Urothelium cell line (cell line): ENCODE measurements around the gene LRRK2.
"Not testable (repeated sequence)": the region's sequence is repeated elsewhere in the genome, so short reads cannot be mapped to it uniquely, and the experiment has no call there.

ENCODE experiments used
- DNase-seq: peaks from one replicate; pipeline ENCODE4 v3.0.0; 2011; ENCODE audit warnings: low spot score, mixed read lengths
- FAIRE-seq: peaks from 2 replicates; lab custom pipeline; 2011; peaks lifted over from hg19 to GRCh38; lab: Jason Lieb, UNC

The LRRK2 gene

DNA sequence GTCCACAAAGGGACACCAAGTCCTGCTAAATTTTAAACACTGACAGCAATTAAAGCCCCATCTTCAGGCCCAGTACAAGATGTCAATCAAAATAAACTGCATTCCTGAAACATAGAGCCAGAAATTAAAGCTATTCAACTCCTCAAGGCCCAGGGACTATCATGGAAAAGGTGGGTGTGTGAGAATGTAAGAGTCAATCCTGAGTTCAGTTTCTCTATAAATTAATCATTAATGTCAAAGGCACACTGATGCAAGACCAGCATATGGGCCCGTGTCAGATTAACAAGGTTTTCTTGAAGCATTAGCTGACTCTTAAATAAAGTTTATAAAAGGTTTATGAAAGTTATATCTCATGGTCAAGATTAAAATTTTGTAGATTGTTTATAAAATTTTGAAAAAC lies 13.6 kb upstream of the LRRK2 start:
- DNase-seq, FAIRE-seq: not testable (repeated sequence)

DNA sequence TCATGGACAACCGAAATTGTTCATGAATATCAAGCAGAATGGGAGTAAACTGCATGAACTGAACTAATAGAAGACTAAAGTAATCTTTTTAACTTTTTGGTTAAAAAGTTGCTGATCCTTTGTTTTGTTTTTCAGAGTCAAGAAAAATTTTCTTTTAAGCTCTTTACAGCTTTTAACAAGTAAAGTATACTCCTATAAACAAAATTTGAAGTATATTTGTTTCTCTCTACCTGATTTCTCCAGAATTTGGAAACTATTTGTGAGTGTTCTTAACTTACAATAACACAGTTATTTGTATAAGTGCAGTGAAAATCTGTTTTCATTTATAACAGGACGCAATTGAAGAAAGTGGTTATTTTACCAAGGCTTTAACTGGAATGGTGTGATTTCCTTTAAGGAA lies 12.2 kb upstream of the LRRK2 start:
- FAIRE-seq: no peak
- no peak for DNase-seq

DNA sequence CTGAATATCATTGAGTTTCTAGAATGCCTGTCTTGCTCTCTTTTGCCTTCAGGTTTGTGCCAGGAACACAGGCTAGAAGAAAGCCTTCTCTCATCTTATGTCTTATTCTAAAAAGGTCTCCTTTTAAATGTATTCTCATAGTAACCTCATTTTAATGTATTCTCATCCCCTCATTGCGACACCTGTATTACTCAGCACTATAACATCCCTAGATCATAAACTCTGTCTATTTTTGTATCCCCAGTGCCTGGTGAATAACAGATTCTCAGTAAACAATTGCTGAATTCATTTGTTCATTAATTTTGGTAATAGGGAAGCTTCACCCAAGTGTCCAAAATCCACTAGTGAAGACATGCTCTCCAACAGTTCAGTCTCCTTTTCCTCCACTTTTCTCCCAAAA lies 8.8 kb upstream of the LRRK2 start:
- no peak for FAIRE-seq
- no peak for DNase-seq

DNA sequence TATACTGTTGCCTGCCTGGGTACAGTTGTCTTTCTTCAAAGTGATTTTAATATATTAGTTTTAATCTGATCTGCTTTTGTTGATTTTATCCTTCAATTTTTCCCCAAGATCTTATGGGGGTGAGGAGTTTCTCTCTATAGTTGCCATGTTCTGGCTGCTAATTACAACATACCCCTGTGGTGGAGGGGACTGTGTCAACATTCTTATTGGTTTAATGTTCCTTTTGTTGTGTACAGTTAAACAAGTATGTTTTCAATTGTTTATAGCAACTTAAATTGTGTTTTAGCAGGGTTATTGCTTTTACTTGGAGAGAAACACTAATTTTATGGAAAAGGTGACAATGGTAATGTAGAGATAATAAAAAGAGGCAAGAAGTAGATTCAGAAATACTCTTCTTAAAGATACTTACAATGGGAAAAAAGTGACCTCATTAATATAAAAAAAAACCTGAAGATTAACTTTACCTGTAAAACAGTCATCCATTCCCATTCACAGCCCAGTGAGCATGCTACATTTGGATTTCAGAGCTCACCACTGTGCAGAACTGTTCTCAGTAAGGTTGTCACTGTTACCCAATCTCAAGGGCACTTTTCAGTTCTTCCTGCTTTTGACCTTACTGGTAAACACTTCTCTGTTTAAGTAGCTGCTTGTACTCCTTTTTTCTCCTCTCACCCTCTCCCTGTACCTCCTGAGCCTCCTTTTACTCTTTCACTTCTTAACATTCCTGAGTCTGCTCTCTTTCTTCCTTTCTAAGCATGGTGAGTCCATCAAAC lies 8.1 kb upstream of the LRRK2 start:
- no peak for DNase-seq
- no peak for FAIRE-seq

DNA sequence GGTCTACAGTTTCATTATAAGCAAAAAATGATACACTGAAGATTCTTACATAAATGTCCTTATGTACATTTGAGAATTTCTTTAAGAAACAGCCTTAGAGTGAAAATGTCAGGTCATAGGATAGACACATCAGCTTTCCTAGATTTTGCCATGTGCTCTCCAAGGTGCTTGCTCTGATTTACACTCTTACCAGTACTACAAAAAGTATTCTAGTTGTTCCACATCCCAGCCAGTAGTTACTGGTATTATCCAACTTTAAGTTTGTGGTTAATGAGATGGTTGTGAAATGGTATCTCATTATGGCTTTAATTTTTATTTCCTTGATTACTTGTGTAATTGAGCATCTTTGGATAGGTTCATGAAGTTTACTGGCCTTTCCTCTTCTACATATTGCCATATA lies 5.0 kb upstream of the LRRK2 start:
- FAIRE-seq (no peak), DNase-seq (no peak)

DNA sequence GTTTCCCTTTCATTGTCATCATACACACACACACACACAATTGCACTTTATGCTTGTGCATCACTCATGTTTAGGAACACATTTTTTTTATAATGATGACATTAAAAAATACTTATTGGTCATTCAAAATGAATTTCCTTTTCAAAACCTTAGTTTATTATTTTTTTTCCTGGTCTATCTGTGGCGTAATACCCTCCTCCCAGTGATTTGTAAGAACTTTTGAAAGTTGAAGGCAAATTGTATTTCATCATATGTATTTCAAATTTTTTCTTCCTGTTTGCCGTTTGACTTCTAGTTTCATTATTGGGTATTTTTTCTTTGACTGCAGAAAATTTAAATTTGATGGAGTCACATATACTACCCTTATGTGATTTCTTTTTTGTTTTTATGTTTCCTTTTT lies 2.5 kb upstream of the LRRK2 start:
- DNase-seq (no peak), FAIRE-seq (no peak)

DNA sequence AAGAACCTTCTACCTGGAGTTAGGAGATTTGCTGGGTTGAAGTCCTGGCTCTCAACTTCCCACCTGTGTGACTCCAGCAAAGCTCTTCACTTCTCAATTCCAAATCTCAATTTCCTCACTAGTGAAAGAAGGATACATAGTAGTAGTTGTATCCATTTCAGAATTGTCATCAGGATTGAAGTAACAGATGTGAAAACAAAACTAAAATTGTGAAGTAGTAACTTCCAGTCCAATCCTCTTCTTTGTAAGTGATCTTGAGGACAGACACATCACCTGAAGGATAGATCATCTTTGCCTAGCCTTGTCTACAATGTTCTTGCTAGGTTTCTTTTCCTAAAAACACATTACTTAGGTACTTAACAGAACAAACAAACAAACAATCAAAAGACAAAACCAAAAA lies 1.2 kb upstream of the LRRK2 start:
- DNase-seq: no peak
- no peak for FAIRE-seq

DNA sequence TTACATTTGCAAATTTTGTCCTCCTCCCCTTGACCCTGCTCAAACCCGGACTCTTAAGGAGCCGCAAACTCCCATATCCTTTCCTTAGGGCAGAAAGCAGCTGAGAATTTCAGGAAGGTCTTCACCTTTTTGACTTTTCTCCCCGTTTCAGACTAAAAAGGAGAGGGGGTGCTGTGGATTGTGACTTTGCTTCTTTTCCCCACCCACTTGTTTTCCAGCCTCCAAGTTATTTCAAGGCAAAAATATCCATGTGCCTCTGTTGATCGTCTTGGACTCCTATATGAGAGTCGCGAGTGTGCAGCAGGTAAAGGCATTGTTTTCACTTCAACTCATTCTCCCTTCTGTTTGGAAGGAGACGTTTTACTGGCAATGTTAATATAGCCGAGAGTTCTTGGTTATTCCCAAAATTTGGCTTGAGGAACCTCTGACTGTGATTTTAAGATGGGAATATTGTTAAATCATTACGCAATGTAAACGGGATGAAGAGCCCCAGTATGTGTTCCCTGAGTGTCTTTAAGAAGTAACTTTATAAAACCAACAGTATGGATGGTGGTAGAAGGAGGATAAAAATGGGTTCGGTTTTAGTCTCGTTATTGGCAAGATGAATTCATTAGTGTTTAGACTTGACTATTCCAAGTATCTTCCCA lies 663 bp downstream of the LRRK2 start:
- FAIRE-seq (no peak), DNase-seq (peak; percentile 13)

DNA sequence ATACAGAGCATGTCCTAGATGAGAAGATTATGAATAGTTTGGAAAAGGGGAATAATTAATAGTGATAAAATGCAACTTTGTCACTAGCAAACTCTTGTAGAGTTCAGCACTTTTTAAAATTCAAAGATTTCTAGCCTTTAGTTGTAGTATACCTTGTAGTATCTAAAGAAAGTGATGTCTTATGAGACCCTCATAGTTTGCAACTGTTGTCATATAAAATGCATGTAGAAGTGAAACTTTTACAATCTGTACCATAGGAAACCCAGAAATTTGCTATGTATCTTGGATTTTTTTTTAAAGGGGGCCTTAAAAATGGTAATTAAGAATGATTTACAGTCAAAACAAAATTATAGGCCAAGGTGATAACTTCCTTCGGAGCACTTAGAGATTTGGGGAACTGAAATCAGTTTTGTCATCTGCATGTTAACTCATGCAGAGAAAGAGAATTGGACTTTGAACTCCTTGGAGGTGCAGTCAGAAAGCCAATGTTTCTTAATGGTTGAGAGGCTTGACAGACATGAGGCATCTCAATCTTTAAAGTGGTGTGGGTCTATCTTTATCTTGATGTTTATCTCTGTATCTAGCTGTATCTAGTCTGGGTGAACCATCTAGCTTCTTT lies 1.3 kb downstream of the LRRK2 start:
- no peak for DNase-seq
- no peak for FAIRE-seq

DNA sequence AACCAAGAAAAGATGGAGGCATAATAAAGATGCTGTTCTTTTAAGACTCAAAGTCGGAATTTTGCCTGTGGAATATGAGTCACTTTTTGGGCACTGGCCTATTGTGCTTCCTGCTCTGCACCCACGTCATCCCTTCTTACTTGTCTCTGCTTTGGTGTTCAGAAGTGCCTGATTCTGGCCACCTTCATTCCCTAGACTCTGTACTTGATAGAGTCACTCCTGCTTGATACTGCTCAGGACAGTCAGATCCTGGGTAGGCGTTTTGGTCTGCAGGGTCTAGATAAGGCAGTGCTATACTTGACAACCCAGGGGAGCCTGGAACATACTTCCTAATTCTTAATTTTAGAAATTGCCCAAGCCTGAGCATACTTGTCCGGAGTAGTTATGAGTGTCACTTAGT lies 1.9 kb downstream of the LRRK2 start:
- peak; percentile 68 for DNase-seq

DNA sequence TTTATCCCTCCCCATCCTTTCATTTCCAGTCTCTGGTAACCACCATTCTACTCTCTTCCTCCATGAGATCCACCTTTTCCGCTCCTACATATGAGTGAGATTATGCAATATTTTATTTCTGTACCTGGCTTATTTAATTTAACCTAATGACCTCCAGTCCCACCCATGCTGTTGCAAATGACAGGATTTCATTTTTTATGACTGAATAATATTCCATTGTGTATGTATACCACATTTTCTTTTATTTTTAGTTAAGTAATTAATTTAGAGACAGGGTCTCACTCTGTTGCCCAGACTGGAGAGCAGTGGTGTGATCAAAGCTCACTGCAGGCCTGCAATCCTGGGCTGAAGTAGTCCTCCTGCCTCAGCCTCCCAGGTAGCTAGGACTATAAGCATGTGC lies 2.6 kb downstream of the LRRK2 start:
- FAIRE-seq (no peak), DNase-seq (no peak)

More for the DNA sequence above, 1.9 kb downstream of the LRRK2 start:
- FAIRE-seq: peak; percentile 88

DNA sequence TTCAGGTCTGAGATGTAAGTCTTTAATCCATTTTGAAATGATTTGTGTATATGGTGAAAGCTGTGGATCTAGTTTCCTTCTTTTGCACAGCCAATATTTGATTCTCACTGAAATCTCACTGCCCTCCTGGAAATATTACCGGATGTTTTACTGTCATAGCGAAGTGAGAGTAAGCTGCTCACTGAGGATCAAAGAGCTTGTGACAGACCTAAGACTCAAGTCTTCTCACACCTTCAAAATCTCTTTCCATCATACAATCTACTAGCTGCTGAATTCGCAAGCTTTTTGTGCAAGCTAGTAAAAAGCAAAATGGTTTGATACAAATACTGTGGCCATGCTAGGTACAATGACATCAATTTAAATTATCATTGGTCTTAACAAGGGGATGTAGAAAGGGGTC lies 3.9 kb downstream of the LRRK2 start:
- FAIRE-seq (no peak), DNase-seq (no peak)

DNA sequence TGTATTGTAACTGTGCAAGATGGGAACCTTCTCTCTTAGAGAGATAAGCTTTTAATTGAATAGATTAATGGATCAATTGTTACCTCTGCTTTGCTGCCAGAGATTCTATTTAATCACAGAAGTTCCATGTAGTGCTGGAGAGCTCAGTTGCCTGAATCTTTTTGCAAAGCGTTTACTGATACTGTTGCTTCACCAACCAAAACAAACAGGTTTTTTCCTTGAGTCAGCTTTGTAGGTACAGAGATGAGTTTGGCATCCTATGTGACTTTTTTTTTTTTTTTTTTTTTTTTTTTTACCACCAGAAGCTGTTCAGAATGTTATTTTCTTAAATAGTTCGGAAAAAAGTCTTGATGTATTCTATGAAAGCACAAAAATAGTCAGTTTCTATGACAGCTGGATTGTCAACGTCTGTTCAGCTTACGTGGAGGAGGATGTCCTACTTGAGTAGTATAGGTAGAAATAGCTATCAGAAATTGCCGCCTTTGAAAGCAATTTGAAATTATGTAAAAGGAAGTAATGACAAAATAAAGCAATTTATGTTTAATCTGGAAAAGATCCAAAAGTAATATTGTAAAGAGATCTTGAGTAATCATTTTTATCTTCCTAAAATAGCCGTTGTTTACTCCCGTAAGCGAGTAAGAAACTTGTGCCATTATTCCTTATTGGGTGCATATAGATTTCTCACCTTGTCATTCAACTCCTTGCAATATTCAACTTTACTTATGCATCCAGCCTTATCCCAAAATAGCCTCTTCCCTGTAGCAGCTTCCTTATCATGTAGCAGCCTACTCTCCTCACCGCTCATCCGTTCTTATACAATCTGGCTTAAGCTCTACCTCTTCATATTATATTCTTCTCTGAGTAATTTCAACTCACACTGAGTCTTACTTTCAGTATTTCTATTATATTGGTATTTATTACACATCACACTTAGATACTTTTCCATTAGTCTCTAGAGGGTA lies 5.2 kb downstream of the LRRK2 start:
- DNase-seq (no peak), FAIRE-seq (no peak)

DNA sequence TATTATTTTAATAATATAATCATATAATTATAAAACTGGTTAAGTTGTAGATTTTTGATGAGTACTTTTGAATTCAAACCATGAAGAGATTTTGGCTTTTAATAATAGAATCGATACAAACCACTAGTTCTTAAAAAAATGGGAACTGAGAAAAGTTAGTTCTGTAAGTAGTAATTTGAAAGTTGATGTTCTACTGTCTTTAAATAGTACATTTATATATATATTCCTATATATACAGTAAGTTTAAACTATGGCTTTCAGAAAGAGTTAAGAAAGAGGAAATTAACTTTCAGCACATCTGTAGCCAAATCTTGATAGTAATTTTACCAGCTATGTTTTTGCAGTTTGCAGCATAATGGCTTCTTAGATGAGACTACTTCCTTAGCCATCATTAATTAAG lies 7.8 kb downstream of the LRRK2 start:
- FAIRE-seq (no peak), DNase-seq (no peak)

DNA sequence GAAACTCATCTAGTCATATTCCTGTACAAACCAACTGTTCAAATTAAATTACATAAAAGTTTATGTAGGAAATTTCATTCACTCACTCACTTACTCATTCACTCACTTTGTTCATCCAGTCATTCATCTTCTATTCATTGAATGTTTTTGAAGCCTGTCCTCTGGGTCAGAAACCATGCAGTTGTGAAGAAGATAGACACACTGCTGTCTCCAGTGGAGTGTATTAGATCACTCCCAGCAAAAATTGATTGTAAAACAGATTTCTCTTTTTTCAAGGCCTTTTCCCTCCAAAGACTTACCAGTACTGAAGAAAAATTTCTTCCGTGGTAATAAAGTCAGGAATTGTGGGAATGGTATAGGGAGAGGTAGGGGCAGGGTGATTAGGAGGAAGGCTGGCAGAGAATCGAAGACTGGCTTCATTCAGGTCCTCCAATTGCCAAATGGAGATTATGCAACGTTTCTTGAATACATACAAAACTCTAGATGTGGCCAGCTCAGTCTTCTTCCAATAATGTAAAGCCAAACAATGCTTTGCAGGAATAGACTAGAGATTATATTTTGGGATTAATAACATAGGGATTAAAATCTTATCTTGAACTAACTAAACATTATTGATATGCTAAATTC lies 9.1 kb downstream of the LRRK2 start:
- DNase-seq: no peak
- FAIRE-seq: no peak

DNA sequence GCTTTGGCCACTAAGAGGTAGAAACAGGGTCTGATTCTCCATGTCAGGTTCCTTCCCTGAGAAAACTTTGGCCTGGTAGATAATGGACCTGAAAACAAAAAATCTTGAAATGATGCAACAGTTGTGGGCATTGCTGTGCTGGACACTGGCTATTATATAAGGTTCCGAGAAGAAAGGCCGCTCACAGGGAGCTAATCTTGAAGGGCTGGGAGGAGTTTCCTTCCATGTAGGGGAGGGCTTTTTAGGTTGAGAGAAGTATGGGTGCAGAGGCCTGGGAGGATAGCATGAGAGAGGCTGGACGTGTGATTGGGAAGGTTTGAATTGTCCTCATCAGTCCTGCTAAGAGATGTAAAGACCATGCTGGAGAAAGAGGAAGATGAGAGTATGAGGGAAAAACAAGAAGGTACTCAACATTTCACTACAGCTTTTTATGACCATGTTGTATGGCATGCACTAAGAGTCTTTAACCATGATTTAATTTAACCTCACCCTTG lies 11.6 kb downstream of the LRRK2 start:
- no peak for DNase-seq
- FAIRE-seq: no peak

DNA sequence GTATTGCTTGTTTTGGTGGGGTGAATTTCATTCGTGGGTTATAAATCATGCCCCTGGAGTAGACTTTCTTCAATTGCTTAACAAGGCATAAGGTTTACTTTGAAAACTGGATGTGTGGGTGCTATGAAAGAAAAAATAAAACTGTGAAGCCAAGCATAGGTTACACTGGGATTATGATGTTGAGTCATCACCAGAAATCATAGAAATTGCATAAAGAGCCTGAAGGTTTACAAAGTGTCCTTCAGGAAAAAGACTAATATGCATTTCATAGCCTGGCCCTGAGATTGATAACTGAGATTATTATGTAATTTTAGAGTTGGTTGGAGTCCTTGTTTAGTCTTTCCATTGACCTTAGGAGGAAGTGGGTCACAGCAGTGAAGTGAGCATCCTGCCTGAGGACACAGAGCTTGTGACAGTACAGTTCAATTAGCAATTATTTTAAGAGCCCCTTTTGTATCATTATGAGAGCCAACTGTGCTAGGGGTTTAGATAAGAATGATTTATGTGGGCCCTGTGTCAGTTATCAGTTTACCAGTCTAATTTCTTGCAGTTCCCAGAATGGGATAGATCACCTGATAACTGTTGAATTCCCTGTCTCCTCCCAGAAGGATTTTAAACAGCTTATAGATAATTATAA lies 13.6 kb downstream of the LRRK2 start:
- DNase-seq: no peak

DNA sequence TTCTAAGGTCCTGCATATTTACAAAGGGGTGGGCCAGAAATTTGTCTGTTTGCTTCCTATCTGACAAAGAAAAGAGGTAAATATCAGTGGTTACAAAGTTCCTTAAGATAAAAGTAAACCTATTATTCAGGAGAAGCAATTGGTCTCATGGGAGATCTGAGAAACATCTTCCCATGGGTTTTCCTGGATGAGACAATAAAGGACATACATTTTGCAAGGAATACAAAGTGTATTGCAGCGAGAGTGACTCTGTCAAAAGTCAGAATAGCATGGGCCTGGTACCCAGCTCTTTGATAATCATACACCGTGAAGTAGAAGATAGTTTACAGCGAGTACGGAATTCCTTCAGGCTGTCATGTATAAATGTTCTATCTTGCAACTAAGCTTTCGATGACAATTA lies 14.2 kb downstream of the LRRK2 start:
- FAIRE-seq (no peak), DNase-seq (no peak)

More for the DNA sequence above, 13.6 kb downstream of the LRRK2 start:
- no peak for FAIRE-seq

DNA sequence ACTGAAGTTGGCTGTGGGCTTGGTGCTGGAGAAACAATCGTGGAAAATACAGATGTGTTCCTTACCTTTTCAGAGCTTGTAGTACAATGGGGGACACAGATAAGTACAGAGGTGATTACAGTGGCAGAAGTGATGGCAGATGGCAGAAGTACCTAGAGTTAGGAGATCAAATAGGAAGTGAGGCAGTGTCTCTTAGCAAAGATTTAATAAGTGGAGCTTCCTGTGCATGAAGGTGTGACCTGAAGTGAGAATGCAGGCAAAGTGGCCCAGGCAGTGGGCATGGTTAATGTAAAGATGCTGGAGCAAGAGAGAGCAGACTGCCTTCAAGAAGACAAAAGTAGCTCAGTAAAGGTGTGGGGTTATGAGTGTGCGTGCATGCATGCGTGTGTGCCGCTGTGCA lies 16.0 kb downstream of the LRRK2 start:
- no peak for DNase-seq
- no peak for FAIRE-seq

DNA sequence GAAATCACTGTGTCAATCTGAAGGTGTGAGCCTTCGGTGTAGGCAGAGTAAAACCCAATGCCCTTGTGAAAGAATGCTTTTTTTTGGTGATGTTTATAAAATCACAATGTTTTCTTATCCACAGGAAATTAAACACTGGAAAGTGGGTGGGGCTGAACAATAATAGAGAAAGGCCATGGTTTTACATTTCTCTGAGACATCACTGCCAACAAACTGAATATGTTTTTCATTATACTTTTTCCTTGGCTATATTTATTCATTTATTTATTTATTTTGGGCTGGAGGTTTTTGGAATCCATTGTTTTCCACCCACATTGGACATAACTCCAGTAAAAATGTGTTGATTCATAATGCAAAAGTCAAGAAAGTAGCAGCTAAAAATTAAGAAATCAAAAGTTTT lies 16.9 kb downstream of the LRRK2 start:
- FAIRE-seq (no peak), DNase-seq (no peak)
